HG02973 (cell line): ENCODE measurements around the gene TMEM221.
"Not testable (repeated sequence)": the region's sequence is repeated elsewhere in the genome, so short reads cannot be mapped to it uniquely, and the experiment has no call there.

Source experiments
- ATAC-seq: cut with Tn5 transposase; IDR thresholded peaks from one replicate; pipeline ENCODE4 v1.9.1; 2021; ENCODE audit warnings: moderate library complexity; ENCODE audit not compliant: unreplicated experiment

TMEM221 gene

DNA sequence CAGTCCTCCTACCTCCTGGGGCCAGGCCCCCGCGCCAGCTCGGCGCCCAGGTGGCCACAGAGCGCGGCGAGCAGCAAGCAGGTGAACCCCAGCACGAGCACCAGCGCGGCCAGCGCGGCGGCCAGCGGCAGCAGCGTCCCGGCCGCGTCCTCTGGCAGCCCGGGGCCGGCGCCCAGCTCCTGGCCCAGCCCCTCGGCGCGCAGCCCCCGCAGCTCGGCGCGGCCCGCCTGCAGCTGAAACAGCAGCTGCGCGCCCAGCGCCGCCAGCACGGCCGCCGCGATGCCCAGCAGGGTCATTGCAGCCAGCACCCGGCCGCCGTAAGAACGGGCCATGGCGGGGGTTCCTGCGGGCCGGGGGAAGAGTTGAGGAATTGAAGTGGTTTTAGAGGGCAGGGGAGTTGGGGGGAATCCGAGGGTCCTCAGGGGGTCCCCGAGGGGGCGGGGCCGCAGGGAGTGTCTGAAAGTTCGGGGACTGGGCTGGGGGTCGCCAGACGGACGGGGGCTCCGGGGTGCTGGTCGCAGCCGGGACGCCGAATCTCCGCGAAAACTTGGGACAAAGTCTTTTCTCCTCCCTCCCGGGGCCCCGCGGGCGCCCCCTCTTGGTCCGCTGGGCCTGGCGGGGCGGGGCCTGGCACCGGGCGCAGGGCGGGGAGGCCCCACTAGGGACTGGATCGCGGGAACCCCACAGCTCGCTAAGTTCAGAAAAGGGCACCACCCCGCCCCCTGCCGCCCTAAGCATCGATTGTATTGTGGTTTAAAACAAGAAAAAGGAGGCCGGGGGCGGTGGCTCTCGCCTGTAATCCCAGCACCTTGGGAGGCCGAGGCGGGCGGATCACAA lies at the start of gene TMEM221:
Gene TMEM221 (minus strand): TSS at position 538 of the 837 bp plus-strand sequence. CDS start 206 bp downstream, at position 332.
- ATAC-seq = no peak

DNA sequence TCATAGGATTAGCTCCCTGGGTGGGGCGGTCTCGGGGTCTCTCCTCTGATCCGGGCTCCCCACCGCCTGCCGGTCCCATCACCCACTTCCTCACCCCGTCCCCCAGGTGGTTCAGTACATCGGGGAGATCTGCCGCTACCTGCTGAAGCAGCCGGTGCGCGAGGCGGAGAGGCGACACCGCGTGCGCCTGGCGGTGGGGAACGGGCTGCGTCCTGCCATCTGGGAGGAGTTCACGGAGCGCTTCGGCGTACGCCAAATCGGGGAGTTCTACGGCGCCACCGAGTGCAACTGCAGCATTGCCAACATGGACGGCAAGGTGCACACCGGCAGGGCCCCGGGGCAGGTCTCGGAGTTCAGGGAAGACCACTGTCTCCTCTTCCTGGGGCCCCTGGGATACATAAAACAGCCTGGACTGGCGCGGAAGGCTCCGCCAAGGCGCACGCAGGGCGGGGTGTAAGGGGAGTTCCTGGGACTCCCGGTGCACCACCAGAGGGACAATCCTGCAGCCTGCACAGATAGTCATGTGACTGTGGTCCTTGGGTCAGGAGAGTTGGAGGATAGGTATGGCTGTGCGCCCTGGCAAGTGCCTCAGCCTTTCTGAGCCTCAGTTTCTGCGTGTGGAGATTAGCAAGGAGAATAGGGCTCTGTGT lies 48.8 kb upstream of the TMEM221 start:
- no peak for ATAC-seq

DNA sequence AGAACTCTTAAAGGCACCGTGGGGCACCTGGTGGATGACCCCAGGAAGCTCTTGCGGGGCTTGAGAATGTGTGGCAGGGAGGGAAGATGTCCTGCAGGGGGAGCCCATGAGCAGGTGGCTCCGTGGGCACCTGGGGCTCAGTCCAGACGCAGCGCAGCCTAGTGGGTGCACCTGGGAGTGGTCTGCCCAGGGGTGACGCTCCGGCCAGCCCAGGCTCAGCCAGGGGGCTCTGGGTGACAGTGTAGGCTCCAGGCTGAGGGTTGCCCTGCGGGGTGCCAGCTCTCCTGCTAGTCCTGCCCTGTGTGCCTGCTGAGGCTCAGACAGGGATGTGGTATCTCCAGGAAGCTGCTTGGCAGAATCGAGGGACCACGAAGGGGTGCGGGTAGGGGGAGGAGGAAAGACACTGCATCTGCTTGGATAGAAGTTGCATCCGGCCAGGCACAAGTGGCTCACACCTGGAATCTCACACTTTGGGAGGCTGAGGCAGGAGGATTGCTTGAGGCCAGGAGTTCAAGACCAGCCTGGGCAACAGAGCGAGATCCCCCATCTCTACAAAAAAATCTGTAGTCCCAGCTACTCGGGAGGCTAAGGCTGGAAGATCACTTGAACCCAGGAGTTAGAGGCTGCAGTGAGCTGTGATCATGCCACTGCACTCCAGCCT lies 48.0 kb upstream of the TMEM221 start:
- peak; percentile 62 for ATAC-seq

DNA sequence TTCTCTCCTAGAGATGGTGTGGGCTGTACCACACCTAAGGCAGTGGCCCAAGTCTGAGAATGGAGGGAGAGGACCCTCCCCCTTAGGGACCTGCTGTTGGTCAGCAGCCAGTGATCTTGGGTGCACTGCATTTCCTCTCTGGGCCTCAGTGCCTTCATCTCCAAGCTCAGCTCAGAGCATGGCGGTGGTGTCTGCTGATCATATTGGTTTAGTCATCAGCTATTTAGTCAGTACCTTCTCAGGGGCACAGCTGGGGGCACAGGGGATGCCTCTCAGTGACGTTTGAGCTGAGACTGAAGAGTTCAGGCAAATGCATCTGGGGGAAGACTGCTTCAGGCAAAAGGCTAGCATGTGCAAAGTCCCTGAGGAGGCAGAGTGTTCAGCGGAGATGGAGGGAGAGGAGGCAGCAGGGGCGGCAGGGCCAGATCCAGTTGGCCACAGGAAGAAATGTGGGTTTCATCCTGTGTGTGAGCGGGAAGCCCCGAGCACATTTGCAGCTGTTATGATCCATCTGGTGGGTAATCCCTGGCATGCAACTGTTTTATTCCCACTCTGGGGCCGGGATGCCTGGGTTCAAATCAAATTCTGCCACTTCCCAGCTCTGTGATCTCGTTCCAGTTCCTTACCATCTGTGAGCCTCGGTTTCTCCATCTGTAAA lies 47.3 kb upstream of the TMEM221 start:
- no peak for ATAC-seq

DNA sequence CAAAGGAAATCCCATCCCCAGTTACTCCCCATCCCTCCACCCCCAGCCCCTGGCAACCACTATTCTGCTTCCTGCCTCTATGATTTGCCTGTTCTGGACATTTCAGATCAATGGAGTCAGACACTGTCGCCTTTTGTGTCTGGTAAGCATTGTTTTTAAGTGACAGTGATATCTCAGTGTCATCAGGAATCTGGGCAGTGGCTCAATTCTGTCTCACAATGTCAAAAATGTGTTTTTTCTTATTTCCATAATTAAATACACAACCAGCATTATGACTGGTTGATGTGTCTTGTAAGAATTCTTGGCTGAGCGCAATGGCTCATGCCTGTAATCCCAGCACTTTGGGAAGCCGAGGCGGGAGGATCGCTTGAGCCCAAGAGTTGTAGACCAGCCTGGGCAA lies 42.8 kb upstream of the TMEM221 start:
- no peak for ATAC-seq

DNA sequence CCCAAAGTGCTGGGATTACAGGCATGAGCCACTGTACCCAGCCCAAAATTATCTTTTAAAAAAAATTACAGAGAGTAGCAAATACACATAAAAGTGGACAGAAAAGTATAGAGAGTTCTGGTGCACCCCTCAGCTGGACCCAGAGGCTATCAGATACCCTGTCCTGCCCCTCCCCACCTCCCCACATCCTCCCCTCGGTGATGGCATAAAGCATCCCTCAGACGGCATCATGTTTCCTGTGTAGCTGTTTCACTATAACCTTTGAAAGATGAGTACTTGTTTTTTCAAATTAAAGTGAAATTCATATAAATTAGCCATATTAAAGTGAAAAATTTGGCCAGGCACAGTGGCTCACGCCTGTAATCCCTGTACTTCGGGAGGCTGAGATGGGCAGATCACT lies 41.9 kb upstream of the TMEM221 start:
- no peak for ATAC-seq

DNA sequence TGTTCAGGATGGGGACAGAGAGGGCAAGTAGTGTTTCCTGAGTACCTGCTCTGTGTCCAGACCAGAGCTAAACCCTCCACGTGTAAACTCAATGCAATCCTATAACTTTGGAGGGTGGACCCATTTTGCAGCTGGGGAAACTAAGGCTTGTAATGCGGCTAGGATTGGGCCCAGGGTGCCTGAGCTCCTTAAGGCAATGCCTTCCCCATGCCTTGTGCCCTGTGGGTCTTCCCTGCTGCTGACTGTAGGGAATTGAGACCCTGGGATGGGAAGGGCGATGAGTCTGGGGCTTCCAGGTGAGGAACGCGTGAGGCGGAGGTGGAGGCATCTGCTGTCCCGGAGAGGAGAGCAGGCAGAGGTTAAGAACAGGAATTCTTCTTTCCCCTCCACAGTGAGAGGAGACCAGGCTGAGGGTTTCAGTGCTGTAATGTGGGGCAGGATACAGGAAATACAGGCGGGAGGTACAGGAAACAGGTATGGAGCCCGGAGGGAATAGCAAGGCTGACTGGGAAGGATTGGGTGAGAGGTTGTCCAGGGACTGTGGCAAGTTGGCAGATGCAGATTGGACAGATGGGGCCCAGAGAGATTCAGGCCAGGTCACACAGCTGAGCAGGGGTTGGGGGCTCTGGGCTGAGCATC lies 41.0 kb upstream of the TMEM221 start:
- no peak for ATAC-seq

DNA sequence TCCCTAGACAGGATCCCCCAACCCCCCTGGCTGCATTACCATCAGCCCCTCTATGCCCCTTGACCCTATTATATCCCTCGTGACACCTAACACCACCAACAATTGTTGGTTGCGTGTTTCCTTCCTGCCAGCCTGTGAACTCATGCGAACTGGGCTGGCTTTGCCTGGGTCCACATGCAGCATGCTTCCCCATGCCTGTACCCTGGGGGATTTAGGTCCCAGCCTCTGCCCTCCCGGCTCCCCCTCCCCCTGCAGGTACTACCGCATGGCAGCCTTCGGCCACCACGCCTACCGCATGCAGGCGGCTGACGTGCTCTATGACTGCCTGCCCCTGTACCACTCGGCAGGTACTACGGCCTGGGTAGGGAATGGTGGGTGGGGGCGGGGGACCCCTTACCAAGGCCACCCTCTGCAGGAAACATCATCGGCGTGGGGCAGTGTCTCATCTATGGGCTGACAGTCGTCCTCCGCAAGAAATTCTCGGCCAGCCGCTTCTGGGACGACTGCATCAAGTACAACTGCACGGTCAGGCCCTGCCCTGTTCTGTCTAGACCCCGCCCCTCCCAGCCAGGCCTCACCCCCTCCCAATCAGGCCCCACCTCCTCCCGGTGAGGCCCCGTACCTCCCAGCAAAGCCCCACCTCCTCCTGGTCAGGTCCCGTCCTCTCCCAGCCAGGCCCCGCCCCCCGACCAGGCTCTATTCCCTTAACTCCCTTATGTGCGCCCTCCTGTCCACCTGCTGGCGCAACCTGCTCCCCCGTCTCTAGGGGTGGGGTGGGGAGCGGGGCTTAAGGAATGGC lies 40.3 kb upstream of the TMEM221 start:
- ATAC-seq = no peak

DNA sequence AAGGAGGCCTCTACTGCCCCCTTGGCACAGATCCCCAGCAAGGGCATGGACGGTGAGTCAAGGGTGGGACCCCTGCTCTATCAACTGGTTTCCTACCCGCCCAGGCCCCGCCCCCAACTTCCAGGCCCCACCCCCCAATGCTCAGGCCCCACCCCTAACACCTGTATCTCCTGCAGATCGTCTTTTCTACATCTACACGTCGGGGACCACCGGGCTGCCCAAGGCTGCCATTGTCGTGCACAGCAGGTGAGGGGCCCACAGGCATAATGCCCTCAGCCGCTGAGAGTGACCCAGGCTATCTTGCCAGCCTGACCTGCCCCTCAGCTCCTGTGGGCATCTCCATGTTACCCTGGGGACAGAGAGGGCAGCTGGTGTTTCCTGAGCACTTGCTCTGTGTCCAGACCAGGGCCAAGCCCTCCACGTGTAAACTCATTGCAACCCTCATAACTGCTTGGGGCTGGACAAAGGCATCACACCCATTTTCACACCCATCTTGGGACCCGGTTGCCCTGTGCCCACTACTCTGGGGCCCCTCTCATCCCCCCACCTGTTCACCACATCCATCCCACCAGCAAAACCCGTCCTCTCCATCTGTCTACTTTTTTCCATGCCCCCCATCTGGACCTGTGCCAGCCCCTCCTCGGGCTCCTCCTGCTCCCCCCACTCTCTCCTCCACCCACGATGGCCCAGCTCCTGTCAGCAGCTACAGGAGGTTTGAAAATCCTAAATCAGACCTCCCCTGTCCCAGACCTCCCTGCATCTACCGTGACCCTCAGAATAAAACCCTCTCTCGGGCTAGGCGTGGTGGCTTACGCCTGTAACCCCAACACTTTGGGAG lies 39.0 kb upstream of the TMEM221 start:
- no peak for ATAC-seq

DNA sequence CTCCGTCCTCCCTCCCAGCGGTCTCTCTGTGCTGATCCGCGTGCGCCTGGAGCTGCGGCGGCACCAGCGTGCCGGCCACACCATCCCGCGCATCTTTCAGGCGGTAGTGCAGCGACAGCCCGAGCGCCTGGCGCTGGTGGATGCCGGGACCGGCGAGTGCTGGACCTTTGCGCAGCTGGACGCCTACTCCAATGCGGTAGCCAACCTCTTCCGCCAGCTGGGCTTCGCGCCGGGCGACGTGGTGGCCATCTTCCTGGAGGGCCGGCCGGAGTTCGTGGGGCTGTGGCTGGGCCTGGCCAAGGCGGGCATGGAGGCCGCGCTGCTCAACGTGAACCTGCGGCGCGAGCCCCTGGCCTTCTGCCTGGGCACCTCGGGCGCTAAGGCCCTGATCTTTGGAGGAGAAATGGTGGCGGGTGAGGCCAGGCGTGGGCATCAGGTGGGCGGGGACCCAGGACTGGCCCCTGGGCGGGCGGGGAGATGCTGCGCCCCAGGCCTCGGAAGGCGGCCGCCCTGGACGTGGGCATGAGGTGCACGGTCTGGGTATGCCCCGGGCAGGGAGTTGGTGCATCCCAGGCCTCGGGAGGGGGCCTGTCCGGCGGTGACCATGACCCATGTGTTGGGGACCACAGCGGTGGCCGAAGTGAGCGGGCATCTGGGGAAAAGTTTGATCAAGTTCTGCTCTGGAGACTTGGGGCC lies 38.2 kb upstream of the TMEM221 start:
- no peak for ATAC-seq

DNA sequence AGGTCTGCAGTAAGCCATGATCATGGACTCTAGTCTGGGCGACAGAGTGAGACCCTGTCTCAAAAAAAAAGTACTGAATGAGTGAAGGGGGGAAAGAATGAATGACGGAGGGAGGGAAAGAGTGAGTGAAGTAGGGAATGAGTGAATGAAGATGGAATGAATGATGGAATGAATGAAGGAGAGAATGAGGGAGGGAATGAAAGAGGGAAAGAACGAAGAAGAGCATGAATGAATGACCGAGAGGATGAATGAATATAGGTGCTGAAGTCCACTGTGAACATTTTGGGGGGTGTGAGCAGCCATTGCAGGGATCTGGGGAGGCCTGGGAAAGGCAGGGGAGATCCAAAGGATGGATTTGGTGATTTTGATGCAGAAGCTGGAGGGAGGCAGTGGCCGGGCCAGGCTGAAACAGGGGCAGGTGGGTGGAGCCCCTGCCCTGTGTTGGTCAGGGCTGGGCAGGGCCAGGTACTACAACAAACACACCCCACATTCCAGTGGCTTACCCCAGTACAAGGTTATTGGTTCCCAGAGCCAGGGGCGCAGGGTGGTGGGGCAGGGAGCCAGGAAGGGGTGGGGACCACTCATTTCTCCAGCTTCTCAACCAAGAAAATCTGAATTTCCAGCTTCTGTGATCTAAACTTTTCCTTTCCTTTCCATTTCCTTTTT lies 36.2 kb upstream of the TMEM221 start:
- ATAC-seq = no peak

DNA sequence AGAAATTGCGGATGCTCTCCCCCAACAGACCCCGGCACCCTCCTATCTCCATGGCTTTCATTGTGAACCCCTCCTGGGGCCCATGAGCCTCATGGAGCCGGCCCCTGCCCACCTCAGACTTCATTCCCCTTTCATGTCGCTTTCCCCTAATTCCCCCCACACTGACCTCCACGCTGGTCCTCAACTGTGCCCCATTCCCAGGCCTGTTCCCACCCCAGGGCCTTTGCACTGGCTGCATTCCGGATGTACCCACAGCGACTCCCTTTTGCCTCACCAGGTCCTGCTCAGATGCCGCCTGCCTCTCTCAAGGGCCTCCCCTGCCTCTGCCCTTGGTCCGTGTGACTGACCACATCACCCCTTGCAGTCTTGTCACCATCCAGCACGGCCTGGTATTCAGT lies 35.1 kb upstream of the TMEM221 start:
- no peak for ATAC-seq

DNA sequence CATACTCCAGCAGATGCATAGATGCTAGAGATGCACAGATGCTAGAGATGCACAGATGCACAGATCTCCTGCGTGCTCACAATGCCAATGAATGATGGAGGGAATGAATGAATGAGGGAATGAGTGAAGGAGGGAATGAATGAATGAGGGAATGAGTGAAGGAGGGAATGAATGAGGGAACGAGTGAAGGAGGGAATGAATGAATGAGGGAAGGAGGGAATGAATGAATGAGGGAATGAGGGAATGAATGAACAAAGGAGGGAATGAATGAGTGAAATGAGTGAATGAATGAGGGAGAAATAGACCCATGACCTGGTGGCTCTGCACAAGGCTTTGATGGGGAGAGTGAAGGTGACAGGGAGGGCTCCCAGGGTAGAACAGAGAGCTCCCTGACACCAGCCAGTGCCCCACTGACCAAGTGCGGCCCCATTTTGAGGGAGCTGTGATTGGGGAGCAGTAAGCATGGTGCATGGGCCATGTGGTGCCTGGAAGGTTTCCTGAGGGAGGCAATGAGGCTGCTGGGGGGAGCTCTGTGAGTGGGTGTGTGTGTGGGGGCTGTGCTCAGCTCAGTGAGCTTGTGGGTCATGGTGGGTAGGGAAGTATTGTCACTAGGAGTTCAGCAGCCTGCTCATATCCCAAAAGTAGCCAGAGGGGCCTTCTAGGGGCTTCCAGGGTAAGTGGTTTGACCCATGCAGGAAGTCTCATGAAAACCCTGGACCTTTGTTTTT lies 34.6 kb upstream of the TMEM221 start:
- ATAC-seq = no peak

DNA sequence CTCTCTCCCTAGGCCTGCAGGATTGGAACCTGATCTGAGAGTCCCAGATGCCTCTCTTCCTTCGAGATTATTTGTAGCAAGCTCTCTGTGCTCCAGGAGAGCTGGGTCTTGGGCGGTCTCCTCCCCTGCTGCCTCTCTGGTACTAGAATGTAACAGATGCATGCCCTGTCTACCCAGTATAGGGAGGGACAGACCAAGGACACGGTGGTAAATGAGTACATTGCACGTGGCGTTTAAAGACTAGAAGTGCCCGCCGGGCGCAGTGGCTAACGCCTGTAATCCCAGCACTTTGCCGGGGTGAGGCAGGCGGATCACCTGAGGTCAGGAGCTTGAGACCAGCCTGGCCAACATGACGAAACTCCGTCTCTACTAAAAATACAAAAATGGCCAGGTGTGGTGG lies 33.5 kb upstream of the TMEM221 start:
- no peak for ATAC-seq

DNA sequence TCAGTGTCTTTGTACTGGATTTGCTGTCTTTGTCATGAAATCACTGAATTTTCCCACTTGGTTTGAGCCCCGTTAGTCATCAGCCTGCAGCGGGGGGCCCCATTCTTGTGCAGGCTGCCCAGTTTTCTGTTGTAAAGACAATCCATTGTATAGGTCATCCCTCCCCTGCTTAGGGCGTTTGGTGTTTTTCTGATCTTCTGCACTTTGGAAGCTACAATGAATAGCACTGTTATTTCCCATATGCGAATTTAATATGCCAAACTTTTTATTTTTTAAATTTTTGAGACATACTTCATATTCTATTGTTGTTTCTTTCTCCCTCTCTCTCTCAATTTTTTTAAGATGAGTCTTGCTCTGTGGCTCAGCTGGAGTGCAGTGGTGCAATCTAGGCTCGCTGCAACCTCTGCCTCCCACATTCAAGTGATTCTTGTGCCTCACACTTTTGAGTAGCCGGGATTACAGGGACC lies 30.9 kb upstream of the TMEM221 start:
- no peak for ATAC-seq

DNA sequence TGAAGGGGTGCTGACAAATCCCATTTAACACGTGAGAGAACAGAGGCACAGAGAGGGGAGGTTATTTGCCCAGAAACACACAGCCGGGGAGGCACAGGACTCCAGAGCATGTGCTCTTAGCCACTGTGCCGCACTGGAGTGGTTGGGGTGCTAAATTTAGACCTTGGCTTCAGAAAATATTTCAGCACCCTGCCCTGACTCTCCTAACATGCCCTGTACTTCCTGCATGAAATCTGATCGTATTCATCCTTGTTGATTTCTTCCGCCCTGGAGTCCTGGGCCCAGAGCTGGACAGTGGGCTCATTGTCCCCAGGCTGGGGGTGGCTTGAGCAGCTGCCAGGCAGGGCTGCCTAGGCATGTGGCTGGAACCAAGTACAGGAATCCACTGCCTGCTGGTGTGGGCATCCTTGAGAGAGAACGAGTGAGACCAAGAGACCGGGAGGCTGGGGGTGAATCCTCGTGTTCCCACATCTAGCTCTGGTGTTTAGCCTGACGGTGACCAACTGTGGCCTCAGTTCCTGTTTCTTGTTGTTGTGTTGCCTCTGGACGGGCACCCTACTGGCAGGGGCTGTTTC lies 27.2 kb upstream of the TMEM221 start:
- ATAC-seq = no peak

DNA sequence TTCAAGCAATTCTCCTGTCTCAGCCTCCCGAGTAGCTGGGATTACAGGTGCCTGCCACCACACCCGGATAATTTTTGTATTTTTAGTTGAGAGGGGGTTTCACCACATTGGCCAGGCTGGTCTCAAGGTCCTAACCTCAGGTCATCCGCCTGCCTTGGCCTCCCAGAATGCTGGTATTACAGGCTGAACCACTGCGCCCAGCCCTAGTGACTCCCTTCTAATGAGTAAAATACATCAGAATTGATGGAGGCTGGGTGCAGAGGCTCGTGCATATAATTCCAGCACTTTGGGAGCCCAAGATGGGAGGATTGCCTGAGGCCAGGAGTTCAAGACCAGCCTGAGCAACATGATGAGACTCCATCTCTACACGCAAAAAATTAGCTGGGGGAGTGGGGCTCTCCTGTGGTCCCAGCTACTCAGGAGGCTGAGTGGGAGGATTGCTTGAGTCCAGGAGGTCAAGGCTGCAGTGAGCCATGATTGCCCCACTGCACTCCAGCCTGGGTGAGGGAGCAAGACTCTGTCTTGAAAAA lies 26.6 kb upstream of the TMEM221 start:
- not testable (repeated sequence) for ATAC-seq
